ENCODE data around the gene RAB9A.
"Not testable (repeated sequence)": the region's sequence is repeated elsewhere in the genome, so short reads cannot be mapped to it uniquely, and the experiment has no call there.

DNA sequence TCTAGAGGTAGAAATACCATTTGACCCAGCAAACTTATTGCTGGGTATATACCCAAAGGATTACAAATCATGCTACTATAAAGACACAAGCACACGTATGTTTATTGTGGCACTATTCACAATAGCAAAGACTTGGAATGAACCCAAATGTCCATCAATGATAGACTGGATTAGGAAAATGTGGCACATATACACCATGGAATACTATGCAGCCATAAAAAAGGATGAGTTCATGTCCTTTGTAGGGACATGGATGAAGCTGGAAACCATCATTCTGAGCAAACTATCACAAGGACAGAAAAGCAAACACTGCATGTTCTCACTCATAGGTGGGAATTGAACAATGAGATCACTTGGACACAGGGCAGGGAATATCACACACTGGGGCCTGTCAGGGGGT is 41.6 kb downstream of the RAB9A start:
- TF ChIP-seq, protein P1, sequence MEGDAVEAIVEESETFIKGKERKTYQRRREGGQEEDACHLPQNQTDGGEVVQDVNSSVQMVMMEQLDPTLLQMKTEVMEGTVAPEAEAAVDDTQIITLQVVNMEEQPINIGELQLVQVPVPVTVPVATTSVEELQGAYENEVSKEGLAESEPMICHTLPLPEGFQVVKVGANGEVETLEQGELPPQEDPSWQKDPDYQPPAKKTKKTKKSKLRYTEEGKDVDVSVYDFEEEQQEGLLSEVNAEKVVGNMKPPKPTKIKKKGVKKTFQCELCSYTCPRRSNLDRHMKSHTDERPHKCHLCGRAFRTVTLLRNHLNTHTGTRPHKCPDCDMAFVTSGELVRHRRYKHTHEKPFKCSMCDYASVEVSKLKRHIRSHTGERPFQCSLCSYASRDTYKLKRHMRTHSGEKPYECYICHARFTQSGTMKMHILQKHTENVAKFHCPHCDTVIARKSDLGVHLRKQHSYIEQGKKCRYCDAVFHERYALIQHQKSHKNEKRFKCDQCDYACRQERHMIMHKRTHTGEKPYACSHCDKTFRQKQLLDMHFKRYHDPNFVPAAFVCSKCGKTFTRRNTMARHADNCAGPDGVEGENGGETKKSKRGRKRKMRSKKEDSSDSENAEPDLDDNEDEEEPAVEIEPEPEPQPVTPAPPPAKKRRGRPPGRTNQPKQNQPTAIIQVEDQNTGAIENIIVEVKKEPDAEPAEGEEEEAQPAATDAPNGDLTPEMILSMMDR (IDR thresholded peaks at IDR 0.05; ENCODE audit: low read depth, low read length) = not testable (repeated sequence)
- not testable (repeated sequence) for TF ChIP-seq POLR2A (IDR thresholded peaks at IDR 0.05; ENCODE audit: extremely low read depth, insufficient read length)
